Suppressor macrophage treated with lipopolysaccharide for 4 hours (primary cell): ENCODE data around the gene KCNJ5.

ENCODE experiments used
- DNase-seq: peaks from one replicate; pipeline ENCODE4 v3.0.0-alpha.2; 2020

Gene KCNJ5

DNA sequence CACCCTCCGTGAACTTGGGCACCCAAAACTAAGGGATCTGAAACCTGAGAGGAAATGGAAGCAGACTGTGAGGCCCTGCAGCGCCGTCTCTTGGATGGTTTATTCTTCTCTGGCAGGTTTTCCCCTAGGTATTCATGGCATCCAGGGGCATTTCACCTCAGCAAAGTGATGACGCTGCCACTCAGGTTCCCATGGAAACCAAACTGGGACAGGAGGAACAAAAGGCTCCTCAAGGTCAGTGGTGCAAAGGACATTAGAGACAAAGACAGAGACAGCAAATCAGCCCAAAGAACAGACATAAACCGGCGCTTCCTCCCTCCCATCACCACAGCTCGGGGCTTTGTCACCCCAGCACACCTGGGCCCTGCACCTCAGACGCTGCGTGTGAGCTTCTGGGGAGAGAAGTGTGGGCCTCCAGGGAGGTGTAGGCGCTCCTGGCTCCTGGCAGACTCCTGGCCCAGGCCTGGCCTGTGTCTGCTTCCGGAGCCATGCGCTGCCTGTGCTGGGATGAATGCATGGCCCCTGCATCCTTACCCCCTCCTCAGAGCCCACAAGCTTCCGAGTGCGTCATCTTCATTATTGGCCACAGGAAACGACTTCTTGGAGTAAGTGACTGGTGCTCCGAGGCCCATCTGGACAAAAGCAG lies 45.6 kb downstream of the KCNJ5 start:
- no peak for DNase-seq

DNA sequence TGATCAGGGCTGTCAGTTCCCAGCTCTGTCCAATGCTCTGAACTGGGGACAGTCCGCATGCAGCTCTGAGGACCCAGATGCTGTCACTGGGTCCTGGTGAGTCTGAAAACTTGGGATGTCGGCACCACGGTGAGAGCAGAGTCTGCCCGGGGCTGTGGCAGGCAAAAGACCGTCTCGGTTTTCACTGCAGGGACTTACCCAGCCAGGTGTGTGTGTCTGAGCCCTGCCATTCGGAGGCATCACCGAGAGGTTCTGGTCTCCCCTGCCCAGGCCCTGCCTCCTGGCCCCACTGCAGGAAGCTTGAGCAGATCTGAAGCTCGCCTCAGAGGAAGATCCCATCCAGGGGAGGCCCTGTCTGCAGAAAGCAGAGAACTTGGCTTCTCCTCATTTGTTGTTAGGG lies 46.3 kb downstream of the KCNJ5 start:
- no peak for DNase-seq

DNA sequence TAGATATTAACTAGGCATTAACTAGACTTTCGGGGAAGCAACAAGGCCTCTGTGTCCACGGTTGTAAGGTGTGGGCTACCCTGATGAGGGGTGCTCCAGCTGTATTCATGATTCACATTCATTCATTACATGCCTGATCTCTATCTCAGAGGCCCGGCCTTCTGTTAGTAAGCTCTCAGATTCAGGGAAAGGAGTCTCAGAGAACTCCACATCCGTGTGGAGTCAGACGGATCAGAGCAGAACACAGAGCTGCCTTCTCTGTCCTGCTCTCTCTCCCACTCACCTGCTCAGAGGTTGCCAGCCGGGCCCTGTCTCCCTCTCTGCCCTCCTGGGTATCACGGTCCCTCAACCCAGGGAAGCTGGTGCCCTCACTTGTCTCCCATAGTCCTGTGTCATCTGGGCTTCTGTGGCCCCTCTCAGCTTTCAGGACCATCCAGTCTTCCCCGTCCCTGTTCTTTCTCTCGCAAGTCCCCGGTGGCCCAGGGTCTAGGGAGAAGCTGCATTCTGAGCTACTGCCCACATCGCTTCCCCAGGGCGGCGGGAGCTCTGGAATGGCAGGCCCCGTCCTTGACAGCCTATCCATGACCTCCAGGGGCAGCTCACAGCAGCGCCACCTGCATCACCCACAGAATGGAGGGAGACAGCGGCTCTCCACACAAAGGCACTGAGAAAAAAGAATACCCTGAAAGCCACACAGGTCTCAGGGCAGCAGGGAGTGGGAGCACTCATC lies 47.2 kb downstream of the KCNJ5 start:
- no peak for DNase-seq

DNA sequence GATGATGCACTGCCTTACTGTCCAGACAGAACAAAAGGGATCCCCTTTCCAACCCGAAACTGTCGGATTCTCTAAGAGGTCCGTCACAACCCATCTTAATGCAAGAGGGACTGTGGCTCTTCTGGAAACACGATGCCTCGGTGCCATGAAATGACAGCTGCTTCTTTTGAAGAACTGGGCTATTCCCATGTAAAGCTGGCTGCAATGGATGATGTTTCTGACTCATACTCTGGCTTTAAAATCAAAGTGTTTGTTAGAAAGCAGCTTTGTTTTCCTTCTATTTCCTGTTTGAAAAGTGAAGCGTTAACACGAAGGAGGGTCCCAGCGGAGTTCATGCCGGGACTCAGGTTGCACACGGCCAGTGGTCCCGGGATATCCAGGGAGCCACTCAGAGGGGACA lies 48.4 kb downstream of the KCNJ5 start:
- DNase-seq, result no peak

DNA sequence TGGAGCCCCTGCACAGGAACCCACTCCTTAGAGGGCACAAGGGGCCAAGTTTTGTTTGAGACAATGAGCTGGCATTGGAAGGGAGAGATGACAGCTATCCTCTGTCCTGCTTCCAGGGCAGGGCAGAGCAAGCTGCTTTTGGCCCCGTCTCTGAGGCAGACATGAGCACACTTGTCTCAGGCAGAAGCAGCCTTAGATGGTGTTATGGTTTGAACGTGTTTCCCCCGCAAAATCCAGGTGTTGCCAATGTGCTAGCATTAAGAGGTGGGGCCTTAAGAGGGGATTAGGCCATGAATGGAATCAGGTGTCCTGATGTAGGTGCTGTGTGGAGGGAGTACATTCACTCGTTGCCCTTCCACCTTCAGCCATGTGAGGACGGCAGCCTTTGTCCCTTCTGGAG lies 49.0 kb downstream of the KCNJ5 start:
- no peak for DNase-seq

DNA sequence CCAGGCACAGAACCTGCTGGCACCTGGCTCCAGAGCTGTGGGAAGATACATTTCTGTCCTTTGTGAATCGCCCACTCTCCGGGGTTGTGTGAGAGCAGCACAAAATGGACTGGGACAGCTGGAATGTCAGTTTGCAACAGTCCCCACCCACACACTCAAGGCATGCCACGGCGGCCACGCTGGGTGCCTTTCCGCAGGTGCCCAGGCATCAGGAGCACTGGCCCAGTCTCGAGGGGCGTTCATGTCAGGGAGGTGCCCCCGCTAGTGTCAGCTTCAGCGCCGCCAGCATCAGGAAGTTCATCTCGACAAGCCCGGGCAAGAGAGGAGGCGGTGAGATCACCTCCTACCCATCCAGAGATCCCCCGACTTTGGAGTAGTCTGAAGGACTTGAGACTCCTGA lies 49.4 kb downstream of the KCNJ5 start:
- no peak for DNase-seq

DNA sequence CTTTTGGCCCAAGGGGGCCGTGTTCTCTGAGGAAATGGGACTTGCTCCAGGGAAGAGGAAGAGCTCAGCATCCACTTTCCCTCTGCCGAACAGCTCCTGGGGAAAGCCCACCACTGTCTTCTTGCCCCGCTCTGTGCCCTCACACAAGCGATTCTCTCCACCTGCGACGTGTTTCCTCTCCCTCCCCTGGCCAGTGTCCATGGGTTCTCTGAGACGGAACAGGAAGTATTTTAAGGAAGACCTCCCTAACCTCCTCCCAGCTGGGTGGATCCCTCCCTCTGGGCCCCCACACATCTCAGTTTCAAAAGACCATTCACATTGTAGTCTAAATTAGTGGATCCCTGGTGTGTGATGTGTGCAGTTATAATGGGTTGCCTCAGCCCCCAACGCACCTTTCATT lies 50.0 kb downstream of the KCNJ5 start:
- no peak for DNase-seq

DNA sequence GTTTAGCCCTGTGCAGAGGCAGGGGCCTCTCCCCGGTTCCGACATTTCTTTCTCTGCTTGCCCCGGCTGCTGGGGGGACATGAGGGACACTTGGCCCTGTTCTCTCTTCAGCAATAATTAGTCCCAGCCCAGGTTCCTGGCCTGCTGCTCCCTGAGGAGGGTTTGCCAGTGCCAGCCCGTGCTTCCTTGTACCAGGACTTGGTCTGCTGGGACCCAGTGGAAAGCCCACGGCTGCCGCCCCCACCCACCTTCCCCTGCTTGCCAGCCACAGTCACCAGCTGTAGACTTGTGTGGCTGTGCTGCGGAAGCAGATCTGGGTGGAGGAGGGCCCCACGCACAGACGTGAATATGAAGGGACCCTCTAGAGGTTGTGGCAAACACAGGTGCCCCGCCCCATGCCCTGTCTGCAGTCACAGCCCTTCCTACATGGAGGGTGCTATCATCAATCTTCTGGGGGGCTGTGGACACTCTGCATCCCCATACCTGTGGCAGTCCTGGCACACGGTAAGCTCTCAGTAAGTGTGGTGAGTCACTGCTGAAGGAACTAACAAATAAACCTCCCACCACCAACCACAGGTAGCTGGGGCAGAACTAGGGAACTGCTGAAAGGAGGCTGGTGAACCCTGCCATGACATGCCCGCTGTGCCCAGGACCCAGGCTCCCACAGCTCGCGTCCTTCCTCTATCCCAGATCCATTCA lies 50.6 kb downstream of the KCNJ5 start:
- DNase-seq, result no peak

DNA sequence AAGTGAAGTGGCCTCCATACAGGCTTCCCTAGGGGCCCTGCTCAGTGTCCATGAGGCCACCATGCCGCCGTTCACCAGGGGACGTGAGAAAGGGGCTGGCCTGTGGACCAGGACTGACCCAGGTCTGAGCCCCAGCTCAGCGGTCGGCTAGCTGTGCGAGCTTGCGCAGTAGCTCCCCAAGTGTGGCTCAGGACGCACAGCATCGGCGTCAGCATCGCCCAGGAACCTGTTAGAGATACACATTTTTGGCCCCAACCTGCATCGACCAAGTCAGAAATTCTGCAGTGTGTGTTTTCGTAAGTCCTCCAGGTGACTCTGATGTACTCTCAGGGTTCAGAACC lies 51.1 kb downstream of the KCNJ5 start:
- no peak for DNase-seq

DNA sequence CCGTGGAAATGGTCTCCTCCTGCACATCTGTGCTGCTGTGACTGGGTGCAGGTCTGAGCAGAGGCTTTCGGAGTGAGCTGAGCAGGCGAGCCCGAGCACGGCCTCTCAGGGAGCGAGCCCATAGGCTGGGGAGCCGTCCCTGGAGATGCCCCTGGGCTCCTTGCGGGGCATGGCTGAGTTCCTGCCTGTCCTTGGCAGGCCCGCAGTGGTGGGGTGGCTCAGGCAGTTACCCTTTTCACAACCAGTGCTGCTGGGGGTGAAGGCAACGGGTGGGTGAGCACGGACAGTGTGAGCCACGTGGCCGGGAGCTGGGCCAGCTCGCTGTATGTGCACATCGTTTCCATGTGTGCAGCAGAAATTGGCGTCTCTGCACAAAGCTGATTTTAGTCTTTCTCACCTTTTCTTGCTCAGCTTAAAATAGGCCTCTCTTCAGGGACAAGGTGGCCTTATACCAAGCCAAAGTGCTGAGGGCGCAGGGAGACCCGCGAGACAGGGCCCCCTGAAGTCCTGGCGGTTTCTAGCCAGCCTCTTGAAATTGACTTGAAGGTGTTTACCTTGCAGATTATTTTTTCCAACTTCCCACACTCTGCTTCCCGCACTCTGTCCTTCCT lies 51.8 kb downstream of the KCNJ5 start, which contains the start of gene TP53AIP1:
Gene TP53AIP1, minus strand, starts transcription at position 55 of the 611 bp plus-strand sequence. CDS start 5,053 bp downstream, outside the sequence.
- DNase-seq, result no peak

DNA sequence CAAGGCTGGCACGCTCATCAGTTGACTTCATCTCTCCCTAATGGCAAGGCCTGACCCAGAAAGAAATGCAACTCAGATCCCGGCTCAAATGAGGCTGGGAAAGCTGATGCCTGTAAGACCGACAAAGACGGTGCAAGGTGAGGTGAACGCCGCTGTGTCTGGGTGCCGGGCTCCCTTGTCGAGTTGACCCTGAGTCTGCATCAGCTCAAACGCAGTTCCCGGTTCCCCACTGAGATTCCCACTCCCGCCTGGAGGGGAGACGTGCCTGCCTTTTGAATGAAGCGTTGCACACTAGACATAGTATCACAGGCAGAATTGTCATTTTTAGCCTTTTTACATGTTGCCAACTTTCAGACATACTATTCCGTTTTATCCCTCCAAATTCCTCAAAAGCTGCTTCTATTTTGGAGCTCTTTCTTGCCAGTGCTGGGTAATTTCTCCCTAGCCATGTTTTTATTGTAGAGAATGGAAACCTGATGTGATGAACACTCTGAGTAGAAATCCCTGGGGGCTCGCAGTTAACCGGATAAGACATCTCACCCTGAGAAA lies 52.3 kb downstream of the KCNJ5 start:
- DNase-seq, result no peak

DNA sequence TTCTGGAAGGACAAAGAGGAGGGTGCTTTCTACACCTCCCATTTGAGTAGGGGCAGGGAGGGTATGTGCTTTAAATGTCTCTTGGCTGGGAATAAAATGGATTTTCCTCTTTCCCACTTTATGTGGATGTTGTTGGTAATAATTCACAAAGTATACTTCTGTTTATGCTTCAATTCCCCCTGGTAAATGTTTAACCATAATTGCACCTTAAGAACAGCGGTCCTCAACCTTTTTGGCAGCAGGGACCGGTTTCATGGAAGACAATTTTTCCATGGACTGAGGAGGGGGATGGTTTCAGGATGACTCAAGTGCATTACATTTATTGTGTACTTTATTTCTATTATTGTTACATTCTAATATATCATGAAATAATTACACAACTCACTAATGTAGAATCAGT lies 55.5 kb downstream of the KCNJ5 start:
- DNase-seq, result no peak

DNA sequence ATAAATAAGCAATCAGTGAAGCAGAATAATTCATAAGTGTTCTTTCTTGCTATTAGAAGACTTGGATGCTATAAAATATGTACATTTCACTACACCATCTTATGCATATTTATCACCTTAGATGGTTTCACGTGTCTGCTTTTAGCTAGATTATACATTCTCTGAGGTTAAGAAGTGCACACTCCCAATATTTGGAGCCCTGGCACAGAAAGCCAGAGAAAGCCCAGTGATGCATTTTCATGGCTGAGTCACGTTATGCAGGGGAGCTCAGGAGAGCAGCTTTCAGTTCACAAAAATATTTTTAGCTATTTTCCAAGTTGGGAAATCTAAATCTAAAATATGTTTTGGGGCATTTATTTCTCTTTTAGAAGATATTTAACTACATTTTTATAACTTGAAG lies 56.6 kb downstream of the KCNJ5 start:
- no peak for DNase-seq

DNA sequence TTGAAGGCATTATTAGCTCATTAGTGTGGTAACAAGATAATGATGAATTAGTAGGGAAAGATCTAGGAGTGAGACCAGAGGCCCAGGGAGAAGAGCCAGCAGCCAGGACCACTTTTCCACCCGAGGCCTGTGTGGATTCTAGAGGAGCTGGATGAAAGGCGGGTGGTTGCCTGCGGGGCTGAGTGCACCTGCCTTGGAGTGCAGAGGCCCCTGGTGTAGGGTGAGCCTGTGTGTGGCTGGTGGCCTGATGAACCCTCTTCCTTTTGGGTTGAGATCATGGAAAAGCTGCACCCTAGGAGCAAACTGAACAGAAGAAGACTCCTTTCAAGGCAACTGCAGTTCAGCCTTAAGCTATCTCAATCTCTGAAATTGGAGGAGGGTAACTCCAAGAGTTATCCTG lies 57.4 kb downstream of the KCNJ5 start:
- no peak for DNase-seq

DNA sequence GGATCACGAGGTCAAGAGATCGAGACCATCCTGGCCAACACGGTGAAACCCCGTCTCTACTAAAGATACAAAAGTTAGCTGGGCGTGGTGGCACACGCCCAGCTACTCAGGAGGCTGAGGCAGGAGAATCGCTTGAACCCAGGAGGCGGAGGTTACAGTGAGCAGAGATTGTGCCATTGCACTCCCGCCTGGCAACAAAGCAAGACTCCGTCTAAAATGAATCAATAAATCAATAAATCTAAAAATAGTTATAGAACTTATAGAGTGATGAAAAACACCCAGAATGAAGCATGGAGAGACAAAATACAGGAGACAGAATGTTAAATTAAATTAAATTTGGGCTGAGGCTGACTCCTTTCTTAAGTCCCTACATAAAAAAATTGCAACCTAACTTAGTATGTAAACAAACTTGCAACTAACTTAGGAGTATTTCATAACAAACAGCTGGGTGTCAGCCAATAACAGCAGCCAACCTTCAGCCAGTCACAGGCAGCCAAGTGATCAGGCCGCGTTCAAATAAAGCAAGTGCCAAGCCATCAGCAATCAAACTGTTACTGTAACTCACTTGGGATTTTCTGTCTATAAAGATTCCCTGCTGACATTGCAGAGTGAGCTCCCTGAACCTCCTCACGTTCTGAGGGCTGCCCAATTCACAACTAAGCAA lies 58.8 kb downstream of the KCNJ5 start:
- DNase-seq, result no peak

DNA sequence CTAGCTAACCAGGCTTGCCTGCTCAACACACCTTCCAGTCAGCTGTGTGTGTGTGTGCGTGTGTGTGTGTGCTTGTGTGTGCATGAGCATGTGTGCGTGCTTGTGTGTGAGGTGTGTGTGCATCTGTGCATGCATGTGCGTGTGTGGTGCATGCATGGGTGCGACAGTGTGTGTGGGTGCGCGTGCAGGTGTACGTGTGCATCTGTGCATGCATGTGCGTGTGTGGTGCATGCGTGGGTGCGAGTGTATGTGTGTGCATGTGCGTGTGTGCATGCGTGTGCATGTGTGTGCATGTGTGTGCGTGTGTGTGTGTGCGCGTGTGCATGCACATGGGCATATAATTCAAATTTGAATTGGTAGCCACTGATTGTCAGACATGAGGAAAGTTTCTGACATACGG lies 62.0 kb downstream of the KCNJ5 start:
- no peak for DNase-seq

DNA sequence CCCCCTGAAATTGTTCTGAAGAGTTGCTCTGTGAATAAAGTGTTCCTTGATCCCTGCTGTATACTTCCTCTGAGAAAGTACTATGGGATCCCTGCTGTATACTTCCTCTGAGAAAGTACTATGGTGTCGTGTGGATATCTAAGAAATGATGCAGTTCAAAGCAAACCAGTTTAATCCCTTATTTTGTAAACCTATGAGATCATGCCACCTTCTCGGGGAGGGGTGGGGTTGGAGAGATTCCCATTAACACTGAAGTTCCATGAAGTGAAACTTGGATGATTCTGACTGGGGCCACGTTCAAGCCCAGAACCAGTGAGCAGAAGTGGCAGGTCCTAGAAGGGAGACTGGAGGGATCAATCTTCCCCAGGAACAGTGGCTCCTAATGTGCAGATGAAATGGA lies 64.5 kb downstream of the KCNJ5 start:
- DNase-seq, result peak; percentile 70

DNA sequence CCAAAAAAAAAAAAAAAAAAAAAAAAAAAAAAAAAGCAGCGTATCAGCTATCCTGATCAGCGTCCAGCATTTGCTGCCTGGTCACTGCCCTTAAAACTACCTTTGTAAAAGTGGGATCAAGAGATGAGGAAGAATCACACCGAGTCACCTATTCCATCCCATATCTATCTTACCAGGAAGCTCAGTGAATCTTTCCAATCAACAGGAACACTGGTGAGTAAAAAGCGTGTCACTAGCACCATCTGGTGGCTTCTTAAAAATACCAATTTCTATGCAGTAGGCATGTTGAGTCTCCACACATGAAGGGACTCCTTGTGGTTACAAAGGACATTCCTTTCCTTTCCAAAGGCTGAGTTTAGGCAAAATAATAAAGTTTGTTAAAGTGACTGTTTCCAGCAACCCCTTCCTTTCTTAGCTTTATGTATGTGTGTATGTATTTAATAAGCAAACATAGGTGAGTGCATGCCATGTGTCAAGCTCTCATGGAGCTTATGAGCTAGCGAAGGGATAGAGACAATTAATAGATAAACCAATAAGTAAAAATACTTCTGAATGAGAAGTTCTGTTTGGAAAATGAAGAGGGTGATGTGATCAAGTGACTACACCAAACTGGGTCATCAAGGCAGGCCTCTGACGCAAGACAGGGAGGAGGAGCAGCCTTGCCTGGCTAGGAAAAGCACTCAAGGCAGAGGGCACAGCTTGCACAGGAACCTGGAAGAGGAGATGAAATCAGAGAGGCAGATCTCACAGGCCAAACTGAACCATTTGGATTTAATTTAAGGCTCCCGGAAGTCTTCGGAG lies 65.4 kb downstream of the KCNJ5 start:
- peak; percentile 78 for DNase-seq

DNA sequence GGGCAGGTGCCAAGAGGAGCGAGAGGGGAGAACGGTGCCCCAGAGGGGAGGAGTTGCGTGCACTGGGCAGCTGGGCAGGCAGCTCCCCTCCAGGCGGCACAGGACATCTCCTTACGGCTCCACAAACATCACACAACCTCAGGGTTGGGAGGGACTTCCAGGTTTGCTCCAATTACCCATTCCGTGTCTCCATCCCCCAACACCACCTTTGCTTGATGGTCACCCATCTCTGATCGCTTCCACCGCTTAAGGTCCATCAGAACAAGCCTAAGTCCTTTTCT lies 66.0 kb downstream of the KCNJ5 start:
- no peak for DNase-seq

DNA sequence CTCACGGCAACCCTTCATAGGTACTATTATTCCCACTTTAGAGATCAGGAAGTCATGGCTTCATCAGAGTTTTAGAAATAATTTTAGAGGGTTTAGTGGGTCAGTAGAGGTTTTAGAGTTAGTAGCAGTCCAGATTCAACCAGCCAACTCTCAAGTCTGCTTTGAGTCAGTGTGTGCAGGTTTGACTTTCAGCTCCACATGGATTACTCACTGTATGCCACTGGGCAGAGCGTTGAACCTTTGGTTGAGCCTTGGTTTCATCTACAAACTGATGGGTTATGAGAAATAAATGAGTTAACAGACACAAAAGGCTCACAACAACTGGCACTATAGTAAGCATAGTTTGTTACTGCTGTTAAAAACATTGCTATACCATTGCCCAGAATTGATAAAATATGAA lies 70.5 kb downstream of the KCNJ5 start:
- no peak for DNase-seq

DNA sequence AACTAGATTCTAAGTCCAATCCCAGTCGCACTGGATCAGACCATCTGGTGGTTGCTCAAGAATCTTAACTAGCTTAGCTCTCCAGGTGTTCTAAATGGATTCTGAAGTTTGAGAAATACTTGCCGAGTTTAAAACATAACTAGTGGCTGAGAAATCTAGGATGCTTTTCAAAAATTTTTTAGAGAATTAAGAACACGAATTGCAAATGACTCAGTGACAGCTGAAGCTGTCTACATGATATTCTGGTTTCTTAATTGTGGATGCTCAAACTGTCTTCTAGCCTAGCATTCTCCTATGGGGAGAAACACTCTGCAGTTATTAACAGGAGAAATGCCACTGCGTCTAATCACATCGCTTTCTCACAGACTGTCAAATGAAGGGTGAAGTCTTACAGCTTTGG lies 71.7 kb downstream of the KCNJ5 start:
- no peak for DNase-seq

DNA sequence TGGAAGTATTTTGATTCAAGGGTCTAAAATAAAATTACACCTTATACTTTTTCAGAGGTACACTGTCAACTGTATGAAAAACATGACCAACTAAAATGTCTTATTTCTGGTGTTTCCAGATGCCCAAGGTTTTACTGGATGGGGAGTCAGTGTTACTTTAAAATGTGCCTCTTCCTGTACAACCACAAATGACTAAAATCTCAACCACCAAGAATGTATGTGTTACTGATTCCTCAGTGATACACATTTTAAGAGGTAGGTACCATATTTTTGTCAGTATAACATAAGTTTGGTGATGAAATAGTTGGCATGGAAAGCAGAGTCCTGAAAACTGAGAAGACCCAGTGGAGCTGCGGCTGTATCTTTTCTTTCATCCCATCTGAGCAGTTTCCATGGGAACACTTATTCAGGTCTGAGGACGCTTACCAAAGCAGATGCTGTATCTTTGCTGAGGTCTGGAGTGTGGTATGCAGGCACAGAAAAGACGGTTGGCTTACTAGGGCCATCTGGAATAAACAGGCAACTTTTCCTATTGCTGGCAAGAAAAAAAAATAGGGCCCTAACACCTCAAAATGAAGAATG lies 72.7 kb downstream of the KCNJ5 start:
- no peak for DNase-seq
